GM23248 (cell line): ENCODE data around the gene ATP6V0A1.
"Not testable (repeated sequence)": the region's sequence is repeated elsewhere in the genome, so short reads cannot be mapped to it uniquely, and the experiment has no call there.

Experiments
- EZH2 ChIP-seq: fragments of 200-600 bp; sonication (generic); IDR thresholded peaks from 2 replicates; pipeline ENCODE4 v1.6.1; 2018; ENCODE audit warnings: antibody characterized with exemption, mild to moderate bottlenecking; ENCODE audit not compliant: insufficient read depth, poor library complexity, severe bottlenecking
- EZH2phosphoT487 ChIP-seq: fragments of 200-600 bp; sonication (generic); IDR thresholded peaks from 2 replicates; pipeline ENCODE4 v1.6.1; 2018; ENCODE audit warnings: antibody characterized with exemption, moderate library complexity, mild to moderate bottlenecking, low read depth; ENCODE audit not compliant: insufficient read depth

DNA sequence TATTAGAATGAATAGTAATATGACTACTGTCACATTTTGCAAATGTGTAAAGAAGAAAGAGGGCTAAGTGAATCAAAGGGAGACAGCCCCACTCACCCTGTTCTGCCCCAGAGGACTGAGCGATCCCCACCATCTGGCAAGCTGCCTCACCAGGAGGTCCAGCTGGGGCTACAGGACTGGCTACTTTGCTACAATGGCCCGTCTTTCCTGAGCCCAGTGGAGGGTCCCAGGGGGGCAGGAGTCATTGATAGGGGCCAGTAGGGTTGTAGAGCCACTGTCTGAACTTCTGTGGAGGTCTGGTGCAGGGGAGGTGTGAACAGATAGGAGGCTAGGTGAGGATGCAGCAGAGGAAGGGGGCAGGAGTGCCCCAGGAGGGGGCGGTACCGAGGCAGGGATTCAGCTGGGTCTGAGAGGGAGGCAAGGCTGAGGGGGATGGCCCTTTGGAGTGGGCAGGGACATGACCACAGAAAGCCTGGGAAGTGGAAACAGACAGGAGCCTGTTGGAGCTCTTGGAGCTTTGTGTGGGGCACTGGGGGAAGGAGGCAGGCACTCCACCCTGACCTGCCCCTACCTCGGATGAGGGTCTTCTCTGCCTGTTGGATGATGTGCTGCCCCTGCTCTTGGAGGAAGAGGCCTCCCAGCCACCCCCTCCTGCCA is 97.4 kb downstream of the ATP6V0A1 start:
- not testable (repeated sequence) for TF ChIP-seq EZH2, EZH2phosphoT487
